K562 (cell line): ENCODE results near the gene ZNF143. TPM values are rescaled to one million over a fixed set of nuclear protein-coding genes. Genes with fewer than 3 reads are reported as not detected.
A peak's percentile ranks its signal among the peaks of the same experiment; 100 is the strongest.

ENCODE experiments used
- ETV1 ChIP-seq: fragments of 450-650 bp; conservative IDR thresholded peaks from 2 replicates; pipeline ENCODE4 v1.6.1; 2016; ENCODE audit warnings: missing genetic modification characterization, control low read depth, low read depth, missing compliant biosample characterization
- HNRNPLL ChIP-seq: fragments of 200-400 bp; formaldehyde crosslinking; IDR thresholded peaks from 2 replicates; pipeline ENCODE4 v1.6.1; 2017; ENCODE audit warnings: low read length, low read depth, mild to moderate bottlenecking; ENCODE audit not compliant: poor library complexity, severe bottlenecking
- MAFG ChIP-seq: fragments of 450-650 bp; conservative IDR thresholded peaks from 2 replicates; pipeline ENCODE4 v1.6.1; 2016; ENCODE audit warnings: missing genetic modification characterization, missing compliant biosample characterization
- NFIC ChIP-seq: fragments of 450-650 bp; IDR thresholded peaks from 2 replicates; pipeline ENCODE4 v1.6.1; 2017; ENCODE audit warnings: mild to moderate bottlenecking, inconsistent platforms
- PTTG1 ChIP-seq: fragments of 450-650 bp; IDR thresholded peaks from 2 replicates; pipeline ENCODE4 v1.6.1; 2016; ENCODE audit warnings: low read depth, mild to moderate bottlenecking, missing genetic modification characterization, missing compliant biosample characterization
- REST ChIP-seq, 2 experiments: fragments of 450-650 bp; formaldehyde crosslinking in 1 of 2; IDR thresholded peaks; 2 replicates each; pipeline versions ENCODE4 v1.4.0 to v1.6.1; 2014 to 2020; ENCODE audit warnings: mild to moderate bottlenecking in 2 of 2, borderline replicate concordance in 1 of 2, low read depth in 1 of 2
- SNRNP70 ChIP-seq: fragments of 200-400 bp; formaldehyde crosslinking; optimal IDR thresholded peaks from 2 replicates; pipeline ENCODE3; 2017; ENCODE audit warnings: low read depth, low read length
- TBP ChIP-seq: optimal IDR thresholded peaks from 2 replicates; pipeline ENCODE3; 2011; ENCODE audit warnings: low read depth, low read length, improper control_type of control experiment
- ZBTB7A ChIP-seq: IDR thresholded peaks from 2 replicates; pipeline ENCODE4 v1.6.1; 2011; ENCODE audit warnings: low read depth, mild to moderate bottlenecking, low read length, moderate library complexity, borderline replicate concordance; ENCODE audit not compliant: control insufficient read depth
- ZNF165 ChIP-seq: fragments of 250-450 bp; sonication (Bioruptor Pico); IDR thresholded peaks from 2 replicates; pipeline ENCODE4 v1.4.0; 2020; ENCODE audit warnings: borderline replicate concordance
- ZNF696 ChIP-seq: fragments of 250-450 bp; sonication (Bioruptor Pico); conservative IDR thresholded peaks from 2 replicates; pipeline ENCODE4 v1.4.0; 2020; ENCODE audit warnings: mild to moderate bottlenecking, moderate library complexity
- ZNF77 ChIP-seq: fragments of 250-450 bp; sonication (Bioruptor Pico); IDR thresholded peaks from 2 replicates; pipeline ENCODE4 v1.5.0; 2020
- polyA plus RNA-seq, 8 experiments: library from polyadenylated mRNA; depleted of rRNA in 4 of 8; stranded (reverse) in 5 of 8; unstranded in 3 of 8; fragments of >200 nt; fragmentation: Nextera tagmentation in 2 of 8; fragmentation: Illumina TruSeq in 1 of 8; extraction: Ambion mirVana in 2 of 8; extraction: Trizol in 1 of 8; gene quantifications; 2 replicates each; pipeline versions ENCODE4 v1.2.1 to v1.2.3, GENCODE V29; 2011 to 2014; ENCODE audit warnings: inconsistent platforms in 1 of 8, missing spikeins in 1 of 8
- total RNA-seq, 7 experiments: library from RNA; depleted of rRNA in 6 of 7; stranded (reverse); fragments of >200 nt in 6 of 7; fragmentation: Illumina TruSeq in 2 of 7; extraction: Trizol in 2 of 7; gene quantifications; 2 replicates each; pipeline versions ENCODE4 v1.2.1 to v1.2.3, GENCODE V29; 2011 to 2021; ENCODE audit warnings: low replicate concordance in 1 of 7
- TF ChIP-seq, protein P1 (sequence below): sonication (generic); formaldehyde crosslinking; IDR thresholded peaks from 2 replicates; pipeline ENCODE4 v1.8.1; 2023; ENCODE audit warnings: mild to moderate bottlenecking, missing genetic modification reagents
- TF ChIP-seq, protein P2 (sequence below): sonication (generic); formaldehyde crosslinking; IDR thresholded peaks from 2 replicates; pipeline ENCODE4 v1.8.0; 2023; ENCODE audit warnings: mild to moderate bottlenecking, missing genetic modification reagents
- TF ChIP-seq, protein P3 (sequence below): fragments of 200-800 bp; sonication (Bioruptor generic); IDR thresholded peaks from 2 replicates; pipeline ENCODE4 v1.6.1; 2017; ENCODE audit warnings: missing genetic modification characterization, missing compliant biosample characterization

The ZNF143 gene
- total and polyA plus RNA-seq, 9 of the 15 experiments (the other 6 are each of a cell fraction or from before 2014, with no cell fraction given) = 18.4 to 58.5 (median 27.1) TPM

GRCh38 chr11:9529334-9529650 lies 68.5 kb downstream of the ZNF143 start (continued):
- TF ChIP-seq, protein P1, sequence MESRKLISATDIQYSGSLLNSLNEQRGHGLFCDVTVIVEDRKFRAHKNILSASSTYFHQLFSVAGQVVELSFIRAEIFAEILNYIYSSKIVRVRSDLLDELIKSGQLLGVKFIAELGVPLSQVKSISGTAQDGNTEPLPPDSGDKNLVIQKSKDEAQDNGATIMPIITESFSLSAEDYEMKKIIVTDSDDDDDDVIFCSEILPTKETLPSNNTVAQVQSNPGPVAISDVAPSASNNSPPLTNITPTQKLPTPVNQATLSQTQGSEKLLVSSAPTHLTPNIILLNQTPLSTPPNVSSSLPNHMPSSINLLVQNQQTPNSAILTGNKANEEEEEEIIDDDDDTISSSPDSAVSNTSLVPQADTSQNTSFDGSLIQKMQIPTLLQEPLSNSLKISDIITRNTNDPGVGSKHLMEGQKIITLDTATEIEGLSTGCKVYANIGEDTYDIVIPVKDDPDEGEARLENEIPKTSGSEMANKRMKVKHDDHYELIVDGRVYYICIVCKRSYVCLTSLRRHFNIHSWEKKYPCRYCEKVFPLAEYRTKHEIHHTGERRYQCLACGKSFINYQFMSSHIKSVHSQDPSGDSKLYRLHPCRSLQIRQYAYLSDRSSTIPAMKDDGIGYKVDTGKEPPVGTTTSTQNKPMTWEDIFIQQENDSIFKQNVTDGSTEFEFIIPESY = no peak
- TF ChIP-seq HNRNPLL (no peak), TBP (no peak), PTTG1 (tag) (no peak), ETV1 (tag) (no peak), ZNF165 (no peak), ZBTB7A (peak; percentile 22; the same call in 1 of the 2 replicates), REST (IDR thresholded peaks at IDR 0.05; ENCODE audit: borderline replicate concordance) (no peak), REST (CRISPR knock-in tag; IDR thresholded peaks at IDR 0.05; ENCODE audit: low read depth) (no peak), ZNF696 (CRISPR knock-in tag) (no peak), MAFG (no peak), NFIC (peak; percentile 97), SNRNP70 (no peak), ZNF77 (CRISPR knock-in tag) (no peak)
- TF ChIP-seq, protein P2, sequence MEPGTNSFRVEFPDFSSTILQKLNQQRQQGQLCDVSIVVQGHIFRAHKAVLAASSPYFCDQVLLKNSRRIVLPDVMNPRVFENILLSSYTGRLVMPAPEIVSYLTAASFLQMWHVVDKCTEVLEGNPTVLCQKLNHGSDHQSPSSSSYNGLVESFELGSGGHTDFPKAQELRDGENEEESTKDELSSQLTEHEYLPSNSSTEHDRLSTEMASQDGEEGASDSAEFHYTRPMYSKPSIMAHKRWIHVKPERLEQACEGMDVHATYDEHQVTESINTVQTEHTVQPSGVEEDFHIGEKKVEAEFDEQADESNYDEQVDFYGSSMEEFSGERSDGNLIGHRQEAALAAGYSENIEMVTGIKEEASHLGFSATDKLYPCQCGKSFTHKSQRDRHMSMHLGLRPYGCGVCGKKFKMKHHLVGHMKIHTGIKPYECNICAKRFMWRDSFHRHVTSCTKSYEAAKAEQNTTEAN (CRISPR knock-in tag) = no peak
- TF ChIP-seq, protein P3, sequence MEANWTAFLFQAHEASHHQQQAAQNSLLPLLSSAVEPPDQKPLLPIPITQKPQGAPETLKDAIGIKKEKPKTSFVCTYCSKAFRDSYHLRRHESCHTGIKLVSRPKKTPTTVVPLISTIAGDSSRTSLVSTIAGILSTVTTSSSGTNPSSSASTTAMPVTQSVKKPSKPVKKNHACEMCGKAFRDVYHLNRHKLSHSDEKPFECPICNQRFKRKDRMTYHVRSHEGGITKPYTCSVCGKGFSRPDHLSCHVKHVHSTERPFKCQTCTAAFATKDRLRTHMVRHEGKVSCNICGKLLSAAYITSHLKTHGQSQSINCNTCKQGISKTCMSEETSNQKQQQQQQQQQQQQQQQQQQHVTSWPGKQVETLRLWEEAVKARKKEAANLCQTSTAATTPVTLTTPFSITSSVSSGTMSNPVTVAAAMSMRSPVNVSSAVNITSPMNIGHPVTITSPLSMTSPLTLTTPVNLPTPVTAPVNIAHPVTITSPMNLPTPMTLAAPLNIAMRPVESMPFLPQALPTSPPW = no peak
